ENCODE results near the gene ZNF200.
"Not testable (repeated sequence)": the region's sequence is repeated elsewhere in the genome, so short reads cannot be mapped to it uniquely, and the experiment has no call there.

ZNF200 gene, protein sequence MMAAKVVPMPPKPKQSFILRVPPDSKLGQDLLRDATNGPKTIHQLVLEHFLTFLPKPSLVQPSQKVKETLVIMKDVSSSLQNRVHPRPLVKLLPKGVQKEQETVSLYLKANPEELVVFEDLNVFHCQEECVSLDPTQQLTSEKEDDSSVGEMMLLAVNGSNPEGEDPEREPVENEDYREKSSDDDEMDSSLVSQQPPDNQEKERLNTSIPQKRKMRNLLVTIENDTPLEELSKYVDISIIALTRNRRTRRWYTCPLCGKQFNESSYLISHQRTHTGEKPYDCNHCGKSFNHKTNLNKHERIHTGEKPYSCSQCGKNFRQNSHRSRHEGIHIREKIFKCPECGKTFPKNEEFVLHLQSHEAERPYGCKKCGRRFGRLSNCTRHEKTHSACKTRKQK

GRCh38 chr16:3234857-3235561, at the start of gene ZNF200:
ZNF200 (minus strand) TSS chr16:3235158; CDS start chr16:3233755, 1,403 bp downstream.
- peak; percentile 92 to 94 for DNase-seq

GRCh38 chr16:3283543-3284447, 48.8 kb upstream of the ZNF200 start:
- DNase-seq: no peak

- DNase-seq: peak; percentile 95
Observed at GRCh38 chr16:3282730-3283542, 48.0 kb upstream of the ZNF200 start, which contains the start of gene ZNF263. ZNF263 (plus strand) TSS chr16:3283491; CDS start chr16:3283819, 328 bp downstream.

DNA sequence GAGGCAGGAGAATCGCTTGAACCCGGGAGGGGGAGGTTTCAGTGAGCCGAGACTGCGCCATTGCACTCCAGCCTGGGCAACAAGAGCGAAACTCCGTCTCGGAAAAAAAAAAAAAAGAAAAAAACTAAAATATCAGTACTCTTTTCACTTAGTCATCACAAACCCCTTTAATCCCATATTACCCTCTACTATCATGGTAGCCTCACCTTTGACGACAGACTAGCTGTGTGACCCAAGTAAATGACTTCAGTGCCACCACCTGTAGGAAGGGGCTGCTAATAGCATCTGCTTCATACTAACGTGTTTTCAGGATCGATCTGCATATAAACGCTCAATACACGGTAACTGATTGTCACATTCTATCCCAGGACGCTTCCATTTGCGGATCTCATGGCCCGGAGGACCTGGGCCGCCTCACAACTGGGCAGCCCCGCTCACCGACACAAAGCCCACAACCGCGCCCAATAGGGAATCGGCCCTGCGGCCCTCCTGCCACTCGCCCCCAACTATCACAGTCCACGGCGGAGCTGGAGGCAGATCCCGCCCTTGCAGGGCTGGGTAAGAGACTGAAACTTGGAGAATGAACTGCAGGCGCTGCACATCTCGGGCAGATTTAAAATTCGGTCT, 47.3 kb upstream of the ZNF200 start:
- peak; percentile 58 to 77 for DNase-seq

DNA sequence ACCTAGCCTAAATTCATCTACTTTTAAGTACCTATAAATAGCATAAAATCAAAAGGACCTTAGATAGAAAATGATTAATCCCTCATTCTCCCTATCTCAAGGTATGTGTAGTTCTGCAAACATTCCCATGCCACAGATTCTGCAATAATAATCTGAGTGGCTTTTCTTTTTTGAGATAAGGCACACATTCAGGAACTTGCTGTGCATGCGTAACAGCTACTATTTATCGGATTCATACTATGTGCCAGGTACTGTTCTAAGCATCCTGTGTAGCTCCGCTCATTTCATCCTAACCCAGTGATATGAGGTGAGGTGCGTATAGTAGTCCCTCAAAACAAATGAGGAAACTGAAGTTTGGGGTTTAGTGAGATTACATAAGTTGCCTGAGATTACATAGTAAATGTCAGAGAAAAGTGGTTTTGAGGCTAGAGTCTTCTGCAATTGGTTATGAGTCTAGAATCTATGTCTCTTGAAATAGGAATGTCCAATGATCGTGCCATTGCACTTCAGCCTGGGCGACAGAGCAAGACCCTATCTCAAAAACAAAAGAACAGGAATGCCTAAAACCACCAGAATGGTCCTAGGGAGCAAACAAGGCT, 46.4 kb upstream of the ZNF200 start:
- DNase-seq: no peak

DNA sequence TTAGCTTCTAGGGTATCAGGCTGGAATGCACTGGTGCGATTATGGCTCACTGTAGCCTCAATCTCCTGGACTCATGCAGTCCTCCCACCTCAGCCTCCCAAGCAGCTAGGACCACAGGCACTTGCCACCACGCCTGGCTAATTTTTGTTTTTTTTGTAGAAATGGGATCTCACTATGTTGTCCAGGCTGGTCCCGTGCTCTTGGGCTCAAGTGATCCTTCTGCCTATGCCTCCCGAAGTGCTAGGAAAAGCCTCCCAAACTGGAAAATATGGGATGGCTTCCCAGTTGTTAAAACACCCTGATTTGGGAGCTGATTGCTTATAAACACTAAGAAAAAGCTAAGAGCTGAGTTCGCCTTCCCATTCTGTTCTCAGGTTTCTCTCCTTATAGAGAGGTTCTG, 41.7 kb upstream of the ZNF200 start:
- no peak for DNase-seq

DNA sequence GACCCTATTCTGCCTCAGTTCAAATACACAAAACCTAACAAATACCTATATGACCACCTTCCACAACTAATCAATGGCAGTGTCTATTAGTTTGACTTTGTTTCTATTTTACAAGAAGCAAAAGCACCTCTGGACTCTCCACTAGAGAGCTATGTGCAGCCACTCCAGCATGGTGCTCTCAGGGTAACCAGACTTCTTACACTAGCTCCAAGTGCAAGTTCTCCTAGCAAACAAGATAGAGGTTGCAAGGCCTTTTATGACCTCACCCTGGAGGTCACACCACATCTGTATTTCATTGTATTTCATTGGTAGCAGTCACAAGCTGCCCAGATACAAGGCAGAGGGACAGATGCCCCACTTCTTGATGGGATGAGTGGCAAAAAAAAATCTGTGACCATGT, 40.0 kb upstream of the ZNF200 start:
- DNase-seq: no peak

GRCh38 chr16:3274490-3274889, 39.5 kb upstream of the ZNF200 start:
- no peak for DNase-seq

DNA sequence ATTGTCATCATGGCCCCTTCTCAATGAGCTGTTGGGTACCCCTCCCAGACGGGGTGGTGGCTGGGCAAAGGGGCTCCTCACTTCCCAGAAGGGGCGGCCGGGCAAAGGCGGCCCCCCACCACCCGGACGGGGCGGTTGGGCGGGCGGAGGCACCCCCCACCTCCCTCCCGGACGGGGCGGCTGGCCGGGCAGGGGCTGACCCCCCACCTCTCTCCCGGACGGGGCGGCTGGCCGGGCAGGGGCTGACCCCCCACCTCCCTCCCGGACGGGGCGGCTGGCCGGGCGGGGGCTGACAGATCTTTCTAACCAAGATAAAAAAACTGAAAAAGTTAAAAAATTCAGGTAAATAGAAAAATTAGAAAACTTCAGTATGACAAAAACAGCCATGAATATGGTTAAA, 36.3 kb upstream of the ZNF200 start:
- DNase-seq: not testable (repeated sequence)

DNA sequence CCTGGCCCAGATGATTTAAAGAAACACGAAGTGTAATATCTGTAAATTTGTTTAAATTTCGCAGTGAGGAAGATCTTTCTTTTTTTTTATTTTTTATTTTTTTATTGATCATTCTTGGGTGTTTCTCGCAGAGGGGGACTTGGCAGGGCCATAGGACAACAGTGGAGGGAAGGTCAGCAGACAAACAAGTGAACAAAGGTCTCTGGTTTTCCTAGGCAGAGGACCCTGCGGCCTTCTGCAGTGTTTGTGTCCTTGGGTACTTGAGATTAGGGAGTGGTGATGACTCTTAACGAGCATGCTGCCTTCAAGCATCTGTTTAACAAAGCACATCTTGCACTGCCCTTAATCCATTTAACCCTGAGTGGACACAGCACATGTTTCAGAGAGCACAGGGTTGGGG, 35.8 kb upstream of the ZNF200 start:
- not testable (repeated sequence) for DNase-seq

GRCh38 chr16:3268294-3268693, 33.3 kb upstream of the ZNF200 start:
- DNase-seq: no peak

GRCh38 chr16:3266873-3267537, 32.0 kb upstream of the ZNF200 start:
- peak; percentile 13 to 42 for DNase-seq

DNA sequence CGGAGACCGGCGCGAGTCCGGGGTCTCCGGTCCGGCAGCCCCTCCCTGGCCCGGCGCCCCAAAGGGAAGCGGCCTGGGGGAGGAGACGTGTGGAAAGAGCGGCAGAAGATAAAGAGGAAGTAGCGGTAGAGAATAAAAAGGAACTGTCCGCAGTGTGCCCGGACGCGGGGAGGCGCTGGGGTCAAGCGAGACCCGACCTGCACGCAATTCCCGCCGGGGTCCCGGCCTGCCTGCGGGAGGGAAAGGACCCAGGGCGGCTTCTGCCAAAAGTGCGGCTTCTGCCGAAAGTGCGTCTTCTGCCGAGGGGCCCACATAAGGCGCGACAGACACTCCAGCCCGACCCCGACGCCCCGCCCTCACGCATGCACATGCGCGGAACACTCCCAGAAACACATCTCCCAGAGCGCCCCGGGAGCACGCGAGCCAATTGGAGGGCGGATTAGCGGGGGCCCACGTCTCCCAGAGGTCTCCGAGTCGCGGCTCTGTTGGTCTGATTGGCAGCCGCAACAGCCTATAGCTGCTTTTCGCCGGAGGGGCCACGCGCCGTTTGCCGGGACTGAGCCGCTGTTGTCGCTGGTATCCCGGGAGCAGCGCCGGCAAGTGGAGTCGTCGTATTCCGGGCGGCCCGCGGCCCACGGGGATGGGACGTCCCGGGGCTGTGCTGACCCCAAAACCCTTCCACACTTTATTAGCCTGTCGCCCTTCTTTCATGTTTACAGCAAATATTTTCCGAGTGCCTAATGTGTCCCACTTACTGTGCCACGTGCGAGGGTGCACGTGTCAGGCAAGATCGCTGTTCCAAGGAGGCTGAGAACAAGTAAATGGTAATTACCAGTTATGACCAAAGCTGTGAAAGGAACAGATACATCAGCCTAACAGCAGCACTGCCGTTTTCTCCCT, 29.4 kb upstream of the ZNF200 start:
- peak; percentile 97 to 98 for DNase-seq

- no peak for DNase-seq
Observed at GRCh38 chr16:3262517-3262916, 27.6 kb upstream of the ZNF200 start.

GRCh38 chr16:3259836-3260235, 24.9 kb upstream of the ZNF200 start:
- DNase-seq: no peak

GRCh38 chr16:3256866-3257465, 22.0 kb upstream of the ZNF200 start:
- no peak for DNase-seq

- DNase-seq: no peak
Observed at GRCh38 chr16:3256146-3256865, 21.3 kb upstream of the ZNF200 start, which contains the start of gene MEFV. MEFV (minus strand) TSS chr16:3256633; CDS start chr16:3256587, 46 bp downstream.

GRCh38 chr16:3254309-3254708, 19.4 kb upstream of the ZNF200 start:
- no peak for DNase-seq

All from SHP77 (cell line).